HG03460 (cell line): Measurements from ENCODE around the gene CUTC.
"Not testable (repeated sequence)": the region's sequence is repeated elsewhere in the genome, so short reads cannot be mapped to it uniquely, and the experiment has no call there.

Source experiments
- ATAC-seq: cut with Tn5 transposase; IDR thresholded peaks from one replicate; pipeline ENCODE4 v1.9.1; 2021; ENCODE audit not compliant: unreplicated experiment

Gene CUTC

DNA sequence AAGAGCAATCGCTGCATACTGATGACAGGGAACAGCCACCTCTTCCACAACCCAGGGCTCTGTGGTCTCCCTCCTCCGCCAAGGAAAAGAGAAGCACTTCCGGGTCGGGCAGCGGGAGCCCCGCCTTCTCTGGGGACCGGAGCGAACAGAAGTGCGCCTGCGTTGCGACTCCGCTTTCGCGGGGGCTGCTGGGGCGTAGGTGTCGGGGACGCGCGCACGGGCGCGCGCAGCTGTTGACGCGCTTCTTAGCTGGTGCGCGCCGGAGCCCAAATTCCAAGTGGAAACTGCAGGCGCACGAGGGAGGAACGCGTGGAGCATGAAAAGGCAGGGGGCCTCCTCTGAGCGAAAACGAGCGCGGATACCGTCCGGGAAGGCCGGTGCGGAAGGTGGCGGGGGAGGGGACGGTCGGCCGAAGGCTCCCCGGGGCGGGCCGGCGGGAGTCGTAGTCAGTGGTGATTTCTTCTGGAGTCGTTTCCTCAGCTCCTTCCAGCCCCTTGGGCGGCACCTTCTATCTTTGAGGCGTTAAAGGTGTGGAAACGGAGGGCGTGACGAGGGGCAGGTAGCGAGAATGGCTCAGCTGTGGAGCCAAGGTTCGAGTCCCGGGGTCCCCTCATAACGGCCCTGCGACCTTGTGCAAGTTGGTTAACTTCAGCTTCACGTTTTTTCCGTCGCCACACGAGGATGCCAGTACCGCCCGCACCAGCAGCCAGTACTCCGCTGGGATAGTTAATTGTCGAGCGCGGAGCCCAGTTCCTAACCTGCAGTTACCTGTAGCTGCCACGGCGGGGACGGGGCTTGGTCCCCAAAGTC lies at the start of gene CUTC, which contains the start of gene COX15:
Gene CUTC (plus strand): TSS at position 202 of the 810 bp plus-strand sequence. CDS start 115 bp downstream, at position 317.
Gene COX15 (minus strand): TSS at position 95 of the 810 bp plus-strand sequence. CDS start 78 bp downstream, at position 17.
- ATAC-seq, result peak; percentile 88

DNA sequence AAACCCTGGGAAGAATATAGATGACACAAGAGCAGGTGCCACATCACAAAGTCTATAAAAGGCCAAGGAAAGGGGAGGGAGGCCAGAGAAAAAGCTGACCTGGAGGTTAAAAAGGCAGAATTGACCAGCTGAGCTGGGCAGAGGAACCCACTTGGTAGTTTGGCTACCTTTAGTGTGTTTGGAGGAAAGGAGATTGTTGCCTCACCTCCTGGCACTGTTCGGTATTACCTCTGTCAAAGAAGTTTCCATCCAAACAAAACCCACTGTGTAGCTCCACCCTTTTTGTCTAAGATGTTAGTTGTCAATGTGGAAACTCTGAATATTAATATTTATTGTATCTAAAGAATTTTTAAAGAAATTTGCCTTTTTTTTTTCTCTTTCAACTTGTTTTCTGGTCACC lies 49.3 kb upstream of the CUTC start:
- no peak for ATAC-seq

GRCh38 chr10:99685597-99685967 lies 46.5 kb upstream of the CUTC start:
- peak; percentile 93 for ATAC-seq

DNA sequence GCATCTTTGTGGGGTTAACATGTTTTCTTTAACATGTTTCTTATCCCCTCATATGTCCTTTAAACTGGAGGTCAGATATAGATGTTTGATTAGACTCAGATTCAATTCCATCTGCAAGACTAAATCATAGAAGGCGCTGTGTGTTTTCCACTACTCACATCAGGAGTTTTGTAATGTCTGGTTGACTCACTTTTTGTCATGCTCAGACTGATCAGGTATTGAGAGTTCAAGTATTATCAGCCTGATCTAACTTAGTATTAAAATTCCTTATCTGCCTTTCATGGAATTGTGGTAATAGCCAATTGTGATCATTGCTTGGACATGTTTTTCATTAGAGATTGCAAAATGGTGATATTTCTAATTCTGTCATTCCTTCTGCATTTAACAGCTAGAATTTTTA lies 42.6 kb upstream of the CUTC start:
- ATAC-seq, result no peak

- ATAC-seq, result no peak
Observed at GRCh38 chr10:99693933-99694583, 38.0 kb upstream of the CUTC start.

- no peak for ATAC-seq
Observed at GRCh38 chr10:99695761-99696160, 36.3 kb upstream of the CUTC start.

DNA sequence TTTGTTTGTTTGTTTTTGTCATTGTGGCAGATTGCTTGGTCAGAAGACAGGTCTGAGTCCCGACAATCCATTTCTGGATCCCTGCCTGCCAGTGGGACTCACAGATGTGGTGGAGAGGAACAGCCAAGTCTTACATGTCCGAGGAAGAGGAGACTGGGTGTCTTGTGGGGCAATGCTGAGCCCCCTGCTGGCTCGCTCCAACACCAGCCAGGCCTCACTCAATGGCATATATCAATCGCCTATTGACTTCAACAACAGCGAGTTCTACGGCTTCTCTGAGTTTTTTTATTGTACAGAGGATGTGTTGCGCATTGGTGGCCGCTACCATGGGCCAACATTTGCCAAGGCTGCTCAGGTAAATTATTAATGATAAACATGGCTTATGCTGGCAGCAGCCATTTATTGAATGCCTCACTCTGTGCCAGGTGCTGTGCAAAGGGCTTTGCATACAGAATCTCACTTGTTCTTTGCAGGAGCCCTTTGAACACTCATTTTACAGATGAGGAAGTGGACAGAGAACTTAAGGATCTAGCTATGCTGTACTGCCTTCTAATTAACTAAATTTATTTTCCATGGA lies 33.4 kb upstream of the CUTC start:
- no peak for ATAC-seq

- no peak for ATAC-seq
Observed at GRCh38 chr10:99700649-99701048, 31.4 kb upstream of the CUTC start.

DNA sequence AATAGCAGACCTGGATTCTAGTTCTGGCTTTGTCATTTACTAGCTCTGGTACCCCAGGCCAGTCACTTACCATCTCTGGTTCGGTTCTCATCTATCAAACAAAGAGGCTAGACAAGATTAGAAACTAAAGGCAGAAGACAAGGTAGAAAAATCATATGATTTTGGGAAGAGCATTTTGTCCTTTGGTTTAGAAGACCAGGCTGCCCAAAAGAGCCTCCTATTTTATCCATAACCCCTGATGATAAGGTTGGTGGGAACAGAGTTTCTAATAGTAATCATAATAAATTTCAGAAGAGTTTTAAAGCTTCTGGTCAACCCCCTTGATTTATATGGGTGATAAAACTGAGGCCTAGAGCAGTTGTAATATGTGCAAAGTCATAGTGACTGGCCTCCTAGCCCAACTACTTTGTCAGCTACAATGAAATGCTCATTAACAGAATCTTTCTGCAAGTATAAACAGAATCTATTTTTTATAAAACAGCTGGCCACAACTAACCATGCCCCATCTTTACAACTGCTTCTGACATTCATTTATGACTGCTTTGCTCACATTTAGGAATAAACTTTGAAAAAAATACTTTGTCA lies 23.5 kb upstream of the CUTC start:
- no peak for ATAC-seq

DNA sequence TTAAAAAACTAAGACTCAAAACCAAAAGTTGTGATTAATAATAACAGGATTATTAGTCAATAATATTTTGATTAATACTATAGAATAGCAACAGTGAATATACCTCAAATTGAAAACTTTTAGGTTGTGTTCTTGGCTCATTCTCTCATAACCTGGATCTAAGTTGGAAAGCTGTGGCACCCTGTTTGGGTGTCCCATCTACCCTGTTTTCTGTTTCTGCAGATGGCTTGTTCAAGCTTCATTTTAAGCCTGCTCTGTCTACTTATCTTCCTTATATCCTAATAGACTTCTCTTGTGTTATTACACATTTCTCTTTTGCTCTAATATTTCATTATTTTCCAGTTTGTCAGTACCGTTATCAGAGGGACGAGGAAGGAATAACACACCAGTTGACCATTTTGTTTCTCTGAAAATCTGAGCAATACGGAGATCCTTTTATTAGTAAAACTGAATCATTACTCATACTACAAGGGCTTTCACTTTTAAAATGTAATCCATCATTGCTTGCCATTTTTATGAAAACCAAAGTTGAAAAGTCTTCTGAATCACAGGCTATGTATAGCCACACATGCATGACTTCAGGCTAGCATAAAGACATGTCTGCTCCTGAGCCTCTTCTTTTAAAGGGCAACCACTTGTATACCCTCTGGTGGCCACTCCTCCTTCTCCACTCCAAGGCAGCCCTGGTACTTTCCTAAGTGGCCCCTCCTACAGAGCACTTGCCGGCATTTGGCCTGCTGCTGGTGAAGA lies 22.4 kb upstream of the CUTC start:
- peak; percentile 74 for ATAC-seq

DNA sequence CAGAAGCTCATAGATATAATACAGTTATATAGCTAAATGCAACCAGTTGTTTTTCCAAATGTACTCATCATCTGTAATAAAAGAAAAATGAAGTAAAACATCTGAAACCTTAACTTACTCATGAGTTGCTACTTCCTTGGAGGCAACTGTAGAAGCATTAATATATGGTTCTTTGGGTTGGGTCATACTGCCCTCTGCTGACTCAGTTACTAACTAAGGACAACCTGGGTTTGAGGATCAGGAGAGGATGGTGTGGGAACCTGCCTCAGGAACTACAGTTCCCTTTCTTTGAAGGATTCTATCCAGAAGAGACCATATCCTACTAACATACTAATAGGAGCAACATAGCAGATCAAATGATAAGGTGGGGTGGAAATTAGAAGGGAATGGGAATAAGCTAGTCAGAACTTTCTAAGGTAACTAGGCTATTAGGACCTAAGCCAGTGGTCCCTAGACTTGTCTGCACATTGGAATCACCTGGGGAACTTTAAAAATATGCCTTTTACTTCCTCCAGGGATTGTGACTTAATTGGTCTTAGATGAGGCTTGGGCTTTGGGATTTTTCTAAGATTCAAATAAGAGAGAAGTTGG lies 20.8 kb upstream of the CUTC start:
- ATAC-seq, result no peak

DNA sequence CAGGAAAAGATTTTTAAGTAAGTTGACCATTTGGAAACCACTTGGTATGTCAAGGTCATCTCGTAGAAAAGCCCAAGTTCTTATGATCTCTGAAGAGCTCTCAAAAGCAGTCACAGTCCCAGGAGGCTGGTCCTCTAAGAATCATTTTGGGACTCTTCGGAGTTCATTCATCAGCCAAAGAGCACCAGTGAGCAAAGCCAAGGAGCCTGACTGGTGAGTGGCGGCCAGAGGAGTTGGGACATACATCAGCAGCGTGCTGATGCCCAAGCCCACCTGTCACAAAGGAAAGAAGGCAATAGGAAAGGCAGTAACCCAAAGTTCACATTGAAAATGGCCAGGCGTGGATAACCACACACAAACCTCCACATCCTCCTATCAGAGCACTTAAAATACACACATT lies 17.6 kb upstream of the CUTC start:
- ATAC-seq, result no peak

- no peak for ATAC-seq
Observed at GRCh38 chr10:99720387-99720786, 11.6 kb upstream of the CUTC start.

DNA sequence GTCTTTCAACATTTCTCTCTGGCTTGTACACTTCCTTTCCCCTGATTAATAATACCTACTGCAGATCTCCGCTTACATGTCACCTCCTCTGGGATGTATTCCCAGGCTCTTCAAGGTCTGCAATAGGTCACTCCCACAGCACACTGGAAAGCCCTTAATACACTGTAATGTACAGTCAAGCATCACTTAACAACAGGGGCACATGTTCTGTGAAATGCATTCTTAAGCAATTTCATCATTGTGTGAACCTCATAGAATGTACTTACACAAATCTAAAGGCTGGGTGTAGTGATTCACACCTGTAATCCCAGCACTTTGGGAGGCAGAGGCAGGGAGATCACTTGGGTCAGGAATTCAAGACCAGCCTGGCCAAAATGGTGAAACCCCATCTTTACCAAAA lies 2.0 kb upstream of the CUTC start:
- no peak for ATAC-seq

GRCh38 chr10:99731306-99732032 lies 565 bp upstream of the CUTC start:
- ATAC-seq, result peak; percentile 27

- no peak for ATAC-seq
Observed at GRCh38 chr10:99733366-99733765, 1.3 kb downstream of the CUTC start.

GRCh38 chr10:99734111-99734510 lies 2.1 kb downstream of the CUTC start:
- ATAC-seq, result not testable (repeated sequence)

DNA sequence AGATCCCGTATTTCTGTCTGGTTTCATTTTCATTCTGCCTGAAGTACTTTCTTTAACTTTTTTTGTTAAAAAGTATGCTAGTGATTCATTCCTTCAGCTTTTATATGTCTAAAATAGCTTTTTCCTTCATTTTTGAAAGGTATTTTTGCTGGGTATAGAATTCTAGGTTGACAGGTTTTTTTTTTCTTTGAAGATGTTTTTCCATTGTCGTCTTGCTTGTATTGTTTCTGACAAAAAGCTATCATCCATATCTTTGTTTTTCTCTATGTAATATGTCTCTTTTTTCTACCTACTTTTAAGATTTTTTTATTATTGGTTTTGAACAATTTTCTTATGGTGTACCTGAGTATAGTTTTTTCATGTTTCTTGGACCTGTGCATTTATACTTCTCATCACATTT lies 8.2 kb downstream of the CUTC start:
- no peak for ATAC-seq

DNA sequence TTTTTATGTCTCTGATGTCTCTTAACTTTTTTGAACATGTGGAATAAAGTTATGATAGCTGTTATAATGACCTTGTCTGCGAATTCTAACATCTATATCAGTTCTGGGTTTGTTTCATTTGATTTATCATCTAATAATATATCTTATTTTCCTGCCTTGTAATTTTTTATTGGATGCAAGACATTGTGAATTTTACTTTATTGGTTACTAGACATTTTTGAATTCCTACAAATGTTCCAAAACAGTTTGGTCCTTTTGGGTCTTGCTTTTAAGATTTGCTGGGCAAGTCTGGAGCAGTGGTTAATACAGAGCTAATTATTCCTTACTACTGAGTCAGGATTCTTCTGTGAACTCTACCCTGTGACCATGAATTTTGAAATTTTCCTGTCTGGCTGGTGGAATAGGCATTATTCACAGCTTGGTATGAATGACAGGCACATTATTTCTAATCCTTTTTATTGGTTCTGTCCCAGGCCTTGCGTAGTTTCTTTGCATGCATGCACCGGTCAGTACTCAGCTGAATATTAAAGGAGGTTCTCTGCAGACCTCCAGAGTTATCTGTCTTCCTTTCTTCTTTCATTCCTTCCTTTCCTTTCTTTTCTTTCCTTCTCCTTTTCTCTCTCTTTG lies 9.0 kb downstream of the CUTC start:
- no peak for ATAC-seq
